Gastroesophageal sphincter (tissue), 4 donors: ENCODE results near the gene MAG. TPM values are rescaled to one million over a fixed set of nuclear protein-coding genes. Genes with fewer than 3 reads are reported as not detected.

Source experiments
- ATAC-seq: fragments of 150-250 bp; one replicate; pipeline ENCODE4 v1.9.1; 2016; ENCODE audit warnings: mild to moderate bottlenecking, moderate library complexity
- H3K27ac ChIP-seq, 4 donors: fragments of 200-600 bp; sonication (generic) in 3 of 4; 1 replicate in 3 of 4; 2 replicates in 1 of 4; pipeline ENCODE4 v1.5.1; 2016 to 2019
- H3K27me3 ChIP-seq: fragments of 200-600 bp; sonication (generic); one replicate; pipeline ENCODE4 v1.5.1; 2019
- H3K36me3 ChIP-seq, 2 donors: fragments of 200-600 bp; sonication (generic); one replicate each; pipeline ENCODE4 v1.5.1; 2019; ENCODE audit warnings: control low read depth in 1 of 2
- H3K4me1 ChIP-seq, 3 donors: fragments of 200-600 bp; sonication (generic); 1 replicate in 2 of 3; 2 replicates in 1 of 3; pipeline ENCODE4 v1.5.1; 2016 to 2019; ENCODE audit warnings: control low read depth in 2 of 3
- H3K4me3 ChIP-seq, 2 donors: fragments of 200-600 bp; sonication (generic); one replicate each; pipeline ENCODE4 v1.5.1; 2019; ENCODE audit warnings: mild to moderate bottlenecking in 1 of 2, moderate library complexity in 1 of 2
- H3K9me3 ChIP-seq, 3 donors: fragments of 200-600 bp; sonication (generic); one replicate each; pipeline ENCODE4 v1.5.1; 2017 to 2019; ENCODE audit warnings: control low read depth in 2 of 3
- CTCF ChIP-seq, 4 experiments: fragments of 200-600 bp in 2 of 4; fragments of 450-650 bp in 2 of 4; sonication (generic) in 1 of 4; IDR thresholded peaks; one replicate each; pipeline ENCODE4 v1.5.1; 2017 to 2019; ENCODE audit warnings: antibody characterized with exemption in 4 of 4, mild to moderate bottlenecking in 2 of 4, moderate library complexity in 2 of 4
- EP300 ChIP-seq: sonication (generic); formaldehyde crosslinking; IDR thresholded peaks from one replicate; pipeline ENCODE4 v1.6.1; 2017; ENCODE audit warnings: antibody characterized with exemption, mild to moderate bottlenecking
- POLR2A ChIP-seq, 2 donors: fragments of 450-650 bp; IDR thresholded peaks; one replicate each; pipeline ENCODE4 v1.6.1; 2017; ENCODE audit warnings: antibody characterized with exemption in 2 of 2, mild to moderate bottlenecking in 2 of 2, moderate library complexity in 1 of 2
- POLR2AphosphoS5 ChIP-seq: sonication (generic); formaldehyde crosslinking; IDR thresholded peaks from one replicate; pipeline ENCODE4 v1.6.1; 2017; ENCODE audit warnings: antibody characterized with exemption
- WGBS, 2 donors: methylation state at CpG; one replicate each; pipeline ENCODE4 v1.1.5; 2018; ENCODE audit warnings: low coverage in 1 of 2; 5-methylcytosine and 5-hydroxymethylcytosine counted together
- total RNA-seq, 4 donors: library from RNA; depleted of rRNA; stranded (reverse); fragments of >200 nt; gene quantifications; one replicate each; pipeline ENCODE4 v1.1.0, GENCODE V29; 2016

MAG gene
- total RNA-seq, 4 donors from 2014 or later: 0.40 TPM; not detected in 3

GRCh38 chr19:35336166-35336955 lies 44.4 kb downstream of the MAG start:
- peaks cover 64% of the 10 kb centered on the region for H3K27me3 ChIP-seq
- ATAC-seq: no peak

GRCh38 chr19:35337097-35337983 lies 45.4 kb downstream of the MAG start:
- ATAC-seq: no peak
- H3K27ac ChIP-seq: no peak overlapping the region
- H3K9me3 ChIP-seq: no peaks in the 10 kb centered on the region
- TF ChIP-seq EP300 (no peak), CTCF (IDR thresholded peaks at IDR 0.05) (no peak), POLR2AphosphoS5 (no peak), POLR2A (IDR thresholded peaks at IDR 0.05) (no peak)
- no peaks in the 10 kb centered on the region for H3K36me3 ChIP-seq
- 70 to 86% methylated on average over 13 to 15 of the region's 25 CpGs for WGBS, 2 donors
- H3K4me3 ChIP-seq: no peak overlapping the region
- peaks cover 54% of the 10 kb centered on the region for H3K27me3 ChIP-seq
- no peaks in the 10 kb centered on the region for H3K4me1 ChIP-seq

More at GRCh38 chr19:35336166-35336955, 44.4 kb downstream of the MAG start:
- no peak overlapping the region for H3K4me3 ChIP-seq
- H3K9me3 ChIP-seq: no peaks in the 10 kb centered on the region
- no peaks in the 10 kb centered on the region for H3K4me1 ChIP-seq
- 75 to 100% methylated on average over 2 to 4 of the region's 21 CpGs for WGBS, 2 donors
- no peaks in the 10 kb centered on the region for H3K36me3 ChIP-seq
- no peak for TF ChIP-seq POLR2AphosphoS5
- TF ChIP-seq POLR2A (IDR thresholded peaks at IDR 0.05): no peak
- no peak for TF ChIP-seq EP300
- no peak for TF ChIP-seq CTCF (IDR thresholded peaks at IDR 0.05)
- no peak overlapping the region for H3K27ac ChIP-seq

- ATAC-seq: no peak
- Histone ChIP-seq H3K27ac (no peak overlapping the region), H3K4me1 (no peaks in the 10 kb centered on the region), H3K4me3 (no peak overlapping the region), H3K36me3 (no peaks in the 10 kb centered on the region), H3K9me3 (no peaks in the 10 kb centered on the region), H3K27me3 (peaks cover 48% of the 10 kb centered on the region)
- TF ChIP-seq POLR2AphosphoS5 (no peak), CTCF (IDR thresholded peaks at IDR 0.05) (no peak)
- 69 to 71% methylated on average over 4 to 12 of the region's 13 CpGs for WGBS, 2 donors
These were observed 46.0 kb downstream of the MAG start for GRCh38 chr19:35337984-35338296.

GRCh38 chr19:35340431-35340830 lies 48.5 kb downstream of the MAG start:
- WGBS, 2 donors: 93% methylated on average over 3 of the region's 11 CpGs; no CpG with 5 or more reads in 1 of the 2 donors
- peaks cover 41% of the 10 kb centered on the region for H3K27me3 ChIP-seq
- no peaks in the 10 kb centered on the region for H3K9me3 ChIP-seq
- ATAC-seq: no peak
- no peak overlapping the region for H3K27ac ChIP-seq
- no peaks in the 10 kb centered on the region for H3K36me3 ChIP-seq
- H3K4me1 ChIP-seq: no peaks in the 10 kb centered on the region
- TF ChIP-seq POLR2A (IDR thresholded peaks at IDR 0.05) (no peak), CTCF (IDR thresholded peaks at IDR 0.05) (no peak), POLR2AphosphoS5 (no peak), EP300 (no peak)
- H3K4me3 ChIP-seq: no peak overlapping the region
